GM10847 (cell line): ENCODE results near the gene TEX22.

Experiments
- POLR2A ChIP-seq: IDR thresholded peaks from 2 replicates; pipeline ENCODE4 v1.6.1; 2011; ENCODE audit not compliant: insufficient read length; ENCODE audit errors: extremely low read depth

TEX22 gene

DNA sequence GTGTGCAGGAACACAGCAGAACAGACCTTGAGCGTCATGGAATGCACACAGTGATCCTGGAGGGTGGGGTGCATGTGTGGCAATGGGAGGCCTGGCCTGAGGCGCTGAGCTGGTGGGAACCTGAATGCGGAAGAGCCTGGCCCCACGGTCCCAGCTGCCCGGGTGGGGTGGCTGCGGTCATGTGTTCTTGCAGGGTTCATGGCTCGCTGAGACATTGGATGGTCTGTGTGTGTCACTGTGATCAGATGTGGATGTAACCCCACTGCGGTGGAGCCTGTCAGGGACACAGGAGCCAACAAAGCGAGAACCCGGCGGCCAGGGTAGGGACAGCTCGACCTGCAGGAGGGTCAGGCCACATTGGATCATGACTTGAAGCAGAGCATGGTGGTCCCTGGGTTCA, 44.5 kb downstream of the TEX22 start:
- TF ChIP-seq POLR2A, result no peak

DNA sequence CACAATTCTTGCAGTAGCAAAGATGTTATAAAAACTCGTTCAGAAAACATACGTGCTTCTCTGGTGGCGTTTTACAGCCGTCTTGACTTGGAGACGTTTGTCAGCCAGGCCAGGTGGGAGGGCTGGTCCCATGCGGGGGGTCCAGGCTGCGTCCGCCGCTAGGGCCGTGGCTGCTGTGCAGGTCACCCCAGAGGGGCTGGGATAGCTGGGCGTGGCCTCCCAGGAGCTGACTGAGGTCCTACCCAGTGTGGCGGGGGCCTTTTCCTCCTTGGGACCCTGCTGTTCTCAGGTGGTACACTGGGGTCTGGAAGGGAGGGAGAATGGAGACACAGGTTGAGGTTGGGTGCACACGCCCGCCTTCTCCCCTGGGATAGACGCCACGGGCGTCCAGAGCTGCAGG, 46.5 kb downstream of the TEX22 start:
- TF ChIP-seq POLR2A, result no peak

DNA sequence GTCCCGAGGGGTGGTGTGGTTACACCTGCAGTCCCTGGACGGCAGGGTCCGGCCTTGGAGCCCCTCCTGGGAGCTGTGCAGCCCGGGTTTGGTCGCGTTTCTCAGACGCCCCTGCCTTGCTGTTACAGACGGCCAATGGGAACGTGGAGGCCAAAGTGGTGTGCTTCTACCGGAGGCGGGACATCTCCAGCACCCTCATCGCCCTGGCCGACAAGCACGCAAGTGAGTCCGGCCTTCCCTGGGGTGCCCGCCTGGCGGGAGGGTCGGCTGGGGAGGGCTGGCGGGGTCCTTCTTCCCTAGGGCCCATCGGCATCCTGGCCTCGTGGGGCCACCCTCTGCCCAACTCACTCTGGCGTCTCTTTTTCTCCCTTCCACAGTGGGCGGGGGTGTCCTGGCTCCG, 47.0 kb downstream of the TEX22 start:
- no peak for TF ChIP-seq POLR2A

DNA sequence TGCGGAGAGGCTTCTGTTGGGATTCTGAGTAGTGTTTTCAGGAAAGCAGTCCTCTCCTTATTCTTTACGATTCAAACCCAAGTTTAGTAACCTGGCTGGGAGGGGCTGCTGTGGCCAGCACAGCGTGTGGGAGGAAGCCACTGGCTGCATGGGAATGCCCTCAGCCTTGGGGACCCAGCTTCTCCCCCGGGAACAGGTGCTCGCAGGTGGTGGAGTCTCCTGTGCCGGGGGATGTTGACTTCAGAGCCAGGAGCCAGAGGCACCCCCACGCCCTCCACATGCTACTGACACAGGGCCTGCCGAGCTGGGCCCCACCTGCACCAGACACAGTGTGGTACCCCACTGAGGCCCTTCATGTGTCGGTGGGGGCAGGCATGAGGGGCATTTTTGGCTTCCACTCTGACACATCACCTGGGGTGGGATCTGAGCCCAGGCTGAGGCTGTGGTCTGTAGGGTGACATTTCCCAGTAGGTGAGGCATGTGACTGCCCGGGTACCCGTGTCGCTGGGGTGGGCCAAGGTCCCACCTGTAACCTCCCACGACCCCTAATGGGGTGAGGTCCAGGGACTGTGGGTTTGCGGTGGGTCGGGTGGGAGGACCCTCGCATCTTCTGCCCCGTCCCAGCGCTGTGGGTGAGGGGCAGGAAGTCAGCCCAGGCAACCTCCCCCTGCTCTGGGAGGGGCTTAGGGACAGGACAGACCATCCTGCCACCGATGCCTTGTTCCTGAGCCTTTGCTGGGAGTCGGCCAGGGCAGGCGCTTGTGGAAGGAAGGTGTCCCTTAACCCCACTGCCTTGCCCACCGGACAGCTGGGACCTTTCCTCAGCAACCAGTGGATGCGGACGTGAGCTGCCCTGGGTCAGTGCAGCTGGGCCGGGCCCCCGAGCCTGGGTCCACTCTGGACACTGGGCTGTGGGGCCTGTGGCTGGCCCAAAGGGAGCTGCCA, 47.8 kb downstream of the TEX22 start:
- TF ChIP-seq POLR2A, result no peak

DNA sequence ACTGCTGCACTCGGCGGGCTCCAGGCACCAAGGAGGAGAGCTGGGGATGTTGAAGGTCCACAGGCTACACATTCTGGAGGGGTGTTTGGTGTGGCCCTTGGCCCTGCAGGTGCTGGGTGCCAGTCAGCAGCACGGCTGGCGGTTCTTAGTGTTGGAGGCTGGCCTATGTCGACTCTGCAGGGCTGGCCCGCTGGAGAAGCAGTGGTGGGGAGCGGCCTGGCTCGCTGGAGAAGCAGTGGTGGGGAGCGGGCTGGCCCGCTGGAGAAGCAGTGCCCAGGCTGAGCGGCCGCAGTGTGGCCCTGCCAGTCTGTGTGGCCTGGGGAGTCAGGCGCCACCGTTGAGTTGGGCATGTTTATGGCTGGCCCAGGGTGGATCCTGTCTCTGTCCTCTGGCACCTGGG, 48.6 kb downstream of the TEX22 start:
- no peak for TF ChIP-seq POLR2A

DNA sequence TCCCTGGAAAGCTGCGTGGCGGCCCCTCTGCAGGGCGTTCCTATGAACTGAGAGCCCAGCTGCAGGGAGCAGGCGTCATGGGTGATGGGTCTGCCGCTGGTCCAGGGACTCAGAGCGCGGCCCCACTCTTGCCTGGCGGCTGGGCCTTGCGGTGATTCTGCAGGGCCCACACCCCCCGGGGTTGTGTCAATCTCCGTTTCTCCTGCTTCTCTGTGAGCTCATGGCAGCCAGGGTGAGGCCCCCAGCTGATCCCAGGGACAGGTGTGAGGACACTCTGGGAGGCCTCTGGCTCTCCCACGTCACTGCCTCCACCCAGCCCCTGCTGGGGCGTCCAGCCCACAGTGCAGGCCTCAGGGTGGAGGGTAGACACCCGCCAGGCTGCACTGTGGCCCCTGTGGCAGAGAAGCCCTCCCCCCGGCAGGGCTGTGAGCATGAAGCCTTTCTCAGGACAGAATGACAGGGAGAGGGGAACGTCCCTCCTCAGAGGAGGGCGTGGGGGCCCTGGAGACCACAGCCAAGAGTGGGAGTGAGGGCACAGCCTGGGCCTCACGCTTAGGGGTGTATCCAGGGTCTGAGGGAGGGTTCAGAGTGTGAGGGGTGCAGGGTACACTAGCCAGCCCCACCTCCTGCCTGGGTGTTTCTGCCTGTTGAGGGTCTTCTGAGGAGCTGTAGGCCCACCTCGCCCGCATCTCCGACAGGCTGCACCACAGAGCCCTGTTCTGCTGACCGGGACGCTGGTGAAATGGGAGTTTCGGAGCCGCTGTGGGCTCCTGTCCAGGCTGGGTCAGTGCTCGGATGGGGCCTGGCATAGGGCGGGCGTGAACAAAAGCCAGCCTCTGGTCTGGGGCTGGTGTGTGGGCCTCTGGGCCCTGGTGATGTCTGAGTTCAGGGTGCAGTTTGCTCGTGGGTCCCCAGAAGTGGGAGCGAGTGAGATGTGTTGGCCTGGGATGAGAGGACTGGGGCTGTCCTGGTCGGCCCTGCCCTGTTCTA, 49.6 kb downstream of the TEX22 start:
- TF ChIP-seq POLR2A, result no peak

DNA sequence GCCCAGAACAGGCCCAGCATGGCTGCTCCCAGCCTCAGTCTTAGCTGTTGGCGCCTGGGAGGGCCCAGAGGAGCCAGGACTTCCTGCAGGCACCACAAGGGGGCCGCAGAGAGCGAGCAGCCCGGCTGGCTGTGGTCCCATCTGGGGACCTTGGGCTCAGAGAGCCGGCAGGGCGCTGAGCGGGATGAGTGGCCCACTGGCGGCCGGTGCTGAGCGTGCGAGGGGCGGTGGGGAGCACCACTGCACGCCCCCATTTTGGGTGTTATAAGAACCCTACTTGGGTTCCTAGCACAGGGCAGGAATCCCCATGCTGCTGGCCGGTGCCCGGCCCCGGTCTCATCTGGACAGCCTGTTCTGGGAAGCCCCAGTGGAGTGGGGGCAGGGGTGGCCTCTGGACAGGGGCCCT, 50.4 kb downstream of the TEX22 start:
- TF ChIP-seq POLR2A, result no peak

DNA sequence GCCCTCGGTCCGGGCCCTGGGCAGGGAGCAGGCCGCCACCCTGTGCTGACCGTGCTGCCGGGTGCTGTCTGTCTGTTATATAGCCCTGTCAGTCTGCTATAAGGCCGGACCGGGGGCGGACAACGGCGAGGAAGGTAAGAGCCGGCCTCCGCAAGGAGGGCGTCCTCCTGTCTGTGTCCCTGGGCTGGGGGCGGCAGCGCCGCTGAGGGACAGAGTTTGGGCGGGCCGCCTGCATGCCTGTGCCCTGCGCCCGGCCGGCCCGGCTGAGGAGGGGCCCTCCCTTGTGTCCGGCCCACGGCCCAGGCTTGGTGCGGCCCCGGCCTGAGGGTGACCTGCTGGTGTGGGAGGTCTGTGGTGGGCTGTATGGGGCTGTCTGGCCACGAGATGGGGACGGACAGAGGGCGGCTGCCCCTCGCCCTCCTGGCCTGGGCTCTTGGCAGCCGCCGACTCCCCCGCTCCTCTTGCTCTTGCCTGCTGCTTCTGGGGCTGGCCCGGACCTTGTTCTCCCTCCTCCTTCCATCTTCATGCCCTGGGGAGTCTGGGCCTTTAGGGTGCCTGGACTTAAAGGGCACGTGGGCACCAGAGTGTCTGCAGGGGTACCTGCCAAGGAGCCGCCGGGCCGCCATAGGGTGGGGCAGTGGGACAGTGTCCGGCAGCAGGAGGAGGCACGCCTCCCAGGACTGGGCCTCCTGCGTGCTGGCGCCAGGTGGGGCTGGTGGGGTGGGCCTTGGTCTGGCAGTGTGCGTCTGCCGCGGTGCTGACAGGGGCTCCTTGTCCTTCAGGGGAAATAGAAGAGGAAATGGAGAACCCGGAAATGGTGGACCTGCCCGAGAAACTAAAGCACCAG, 51.2 kb downstream of the TEX22 start:
- no peak for TF ChIP-seq POLR2A

DNA sequence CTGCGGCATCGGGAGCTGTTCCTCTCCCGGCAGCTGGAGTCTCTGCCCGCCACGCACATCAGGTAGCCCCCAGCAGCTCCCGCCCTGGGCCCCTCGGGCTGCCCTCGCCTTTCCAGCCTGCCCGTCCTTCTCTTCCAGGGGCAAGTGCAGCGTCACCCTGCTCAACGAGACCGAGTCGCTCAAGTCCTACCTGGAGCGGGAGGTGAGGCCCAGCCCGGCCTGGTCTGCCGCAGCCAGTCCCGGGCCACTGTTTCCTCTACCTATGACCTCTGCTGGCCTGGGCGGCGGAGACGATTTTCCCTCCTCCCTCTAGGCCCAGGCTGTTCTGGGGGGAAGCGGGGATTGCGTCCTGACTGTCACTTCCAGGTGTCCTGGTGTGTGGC, 51.8 kb downstream of the TEX22 start:
- no peak for TF ChIP-seq POLR2A

DNA sequence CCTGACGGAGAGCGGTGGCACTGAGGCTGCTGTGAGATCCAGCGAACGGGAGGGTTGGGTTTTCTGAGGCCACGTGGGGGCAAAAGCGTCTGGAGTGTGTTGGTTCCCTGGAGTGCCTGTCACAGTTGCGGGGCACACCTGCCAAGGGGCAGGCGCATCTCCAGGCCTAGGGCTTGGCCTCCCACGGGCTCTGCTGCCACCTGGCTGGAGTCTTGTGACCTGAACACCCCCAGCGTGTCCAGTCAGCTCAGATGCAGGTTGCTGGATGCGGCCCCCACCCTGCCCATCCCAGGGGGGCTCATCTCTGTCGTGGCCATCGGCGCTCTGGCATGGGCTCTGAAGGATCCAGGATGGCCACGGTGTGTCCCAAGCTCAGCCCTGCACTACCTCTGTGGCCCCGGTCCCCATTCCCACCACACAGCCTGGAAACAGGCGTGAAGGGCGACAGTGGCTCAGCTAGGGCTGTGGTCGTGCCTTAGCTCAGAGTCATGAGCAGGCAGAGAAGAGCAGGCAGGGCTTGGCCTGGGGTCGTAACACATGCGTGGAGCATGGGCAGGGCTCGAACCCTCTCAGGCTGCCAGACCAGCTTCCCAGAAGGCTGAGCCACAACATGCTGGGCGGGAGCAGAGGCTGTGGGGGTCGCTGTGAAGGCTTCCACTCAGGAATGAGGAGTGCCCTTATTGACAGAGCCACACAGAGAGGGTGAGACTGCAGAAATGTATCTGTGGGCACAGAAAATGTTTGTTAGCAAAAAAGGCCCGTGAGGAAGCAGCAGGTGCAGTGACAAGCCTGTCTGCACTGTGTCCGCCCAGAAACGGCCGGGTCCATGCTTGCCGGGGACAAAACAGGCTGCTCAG, 52.8 kb downstream of the TEX22 start:
- TF ChIP-seq POLR2A, result no peak

DNA sequence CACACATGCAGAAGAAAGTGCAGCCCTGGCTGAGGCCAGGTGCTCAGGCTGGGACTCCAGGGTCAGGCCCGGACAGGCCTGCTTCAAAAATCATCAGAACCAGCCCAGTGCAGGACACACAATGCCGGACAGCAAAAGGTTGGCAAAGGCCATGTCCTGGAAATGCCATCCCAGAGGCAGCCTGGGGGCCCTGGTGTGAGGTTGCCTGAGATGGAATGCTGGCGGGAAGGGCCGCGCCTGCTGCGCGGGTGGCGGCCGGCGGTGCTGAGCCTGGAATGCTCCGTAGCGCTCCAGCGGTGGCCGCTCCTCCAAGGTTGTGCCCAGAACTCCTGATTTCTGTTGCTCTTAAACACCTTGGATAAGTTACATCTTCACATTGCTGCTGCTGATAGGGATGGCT, 54.6 kb downstream of the TEX22 start:
- no peak for TF ChIP-seq POLR2A

DNA sequence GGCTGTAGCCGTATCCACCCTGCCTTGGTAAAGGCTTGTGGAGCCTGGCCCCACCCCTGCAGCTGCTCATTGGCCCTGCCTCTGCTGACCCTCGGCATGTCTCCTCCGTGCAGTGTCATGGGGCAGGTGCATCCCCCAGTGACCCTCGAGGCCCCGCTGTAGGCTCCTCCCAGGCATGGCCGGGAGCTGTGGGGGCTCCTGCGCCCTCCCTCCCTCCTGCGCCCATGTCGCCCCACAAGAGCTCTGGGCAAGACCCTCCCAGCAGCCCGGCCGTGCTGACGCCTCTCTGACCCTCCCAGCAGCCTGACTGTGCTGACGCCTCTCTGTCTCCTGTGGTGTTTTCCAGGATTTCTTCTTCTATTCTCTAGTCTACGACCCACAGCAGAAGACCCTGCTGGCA, 55.5 kb downstream of the TEX22 start:
- TF ChIP-seq POLR2A, result no peak

DNA sequence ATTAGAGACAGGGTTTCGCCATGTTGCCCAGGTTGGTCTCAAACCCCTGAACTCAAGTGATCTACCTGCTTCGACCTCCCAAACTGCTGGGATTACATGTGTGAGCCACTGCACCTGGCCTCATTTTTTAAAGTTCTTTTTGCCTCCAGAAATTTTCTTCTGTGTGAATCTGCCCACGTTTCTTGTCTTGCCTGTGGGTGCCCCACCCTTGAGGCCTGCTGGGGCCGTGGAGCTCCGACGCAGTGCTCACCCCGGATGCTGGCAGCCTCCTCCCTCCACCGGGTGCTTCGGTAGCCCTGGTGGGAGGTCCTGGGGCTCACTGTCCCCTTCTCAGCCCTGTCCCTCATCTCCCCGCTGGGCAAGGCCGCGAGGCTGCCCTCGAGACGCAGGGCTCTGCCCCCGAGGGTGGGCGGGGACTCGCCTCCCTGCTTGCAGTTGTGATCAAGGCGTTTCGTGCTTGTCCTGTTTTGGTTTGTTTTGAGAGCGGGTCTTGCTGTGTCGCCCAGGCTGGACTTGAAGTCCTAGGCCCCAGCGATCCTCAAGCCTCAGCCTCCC, 56.8 kb downstream of the TEX22 start:
- no peak for TF ChIP-seq POLR2A
